Thyroid gland (tissue), 4 donors: ENCODE data around the gene KCNJ6.

Experiments used
- CTCF ChIP-seq, 6 experiments: fragments of 200-600 bp in 3 of 6; fragments of 450-650 bp in 3 of 6; sonication (generic) in 3 of 6; IDR thresholded peaks; one replicate each; pipeline ENCODE4 v1.5.1; 2016 to 2019; ENCODE audit warnings: antibody characterized with exemption in 6 of 6, mild to moderate bottlenecking in 2 of 6, inconsistent platforms in 1 of 6, moderate library complexity in 1 of 6
- POLR2A ChIP-seq, 2 donors: fragments of 450-650 bp; IDR thresholded peaks; one replicate each; pipeline ENCODE4 v1.6.1; 2017; ENCODE audit warnings: antibody characterized with exemption in 2 of 2, mild to moderate bottlenecking in 2 of 2, moderate library complexity in 1 of 2

- TF ChIP-seq CTCF (IDR thresholded peaks at IDR 0.05) (no peak), POLR2A (IDR thresholded peaks at IDR 0.05) (no peak)
These were observed 270.4 kb downstream of the KCNJ6 start for GRCh38 chr21:37645848-37646247.
